Measurements from ENCODE around the gene PAX5.

DNA sequence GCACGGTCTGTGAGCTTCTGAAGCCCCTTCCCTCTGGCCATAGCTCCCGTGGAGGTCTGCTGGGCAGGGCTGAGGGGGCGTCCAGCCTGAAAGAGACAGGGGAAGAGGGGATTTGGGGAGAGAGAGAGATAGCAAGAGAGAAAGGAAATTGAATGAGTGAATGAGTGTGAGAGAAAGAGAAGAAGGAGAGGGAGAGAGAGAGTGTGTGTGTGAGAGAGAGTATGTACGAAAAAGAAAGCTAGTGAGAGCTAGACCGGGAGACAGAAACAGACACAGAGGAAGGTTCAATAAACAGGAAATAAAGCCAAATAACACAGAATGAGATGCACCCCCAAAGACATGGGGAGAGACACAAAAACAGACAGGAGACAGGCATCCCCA, 37.4 kb downstream of the PAX5 start:
- TF ChIP-seq EZH2 (IDR thresholded peaks at IDR 0.05; ENCODE audit: borderline replicate concordance, insufficient read depth, low read depth, low read length, poor library complexity, severe bottlenecking): no peak
- TF ChIP-seq CTCF (IDR thresholded peaks at IDR 0.05): no peak

Measured in B cell (primary cell).